NCI-H1436 treated with DMSO at 0.1 percent for 48 hours (cell line): ENCODE measurements around the gene ZNF326.
"Not testable (repeated sequence)": the region's sequence is repeated elsewhere in the genome, so short reads cannot be mapped to it uniquely, and the experiment has no call there.

ENCODE experiments used
- DNase-seq: peaks from one replicate; lab custom pipeline; 2025; lab: John Stamatoyannopoulos, UW

The ZNF326 gene

DNA sequence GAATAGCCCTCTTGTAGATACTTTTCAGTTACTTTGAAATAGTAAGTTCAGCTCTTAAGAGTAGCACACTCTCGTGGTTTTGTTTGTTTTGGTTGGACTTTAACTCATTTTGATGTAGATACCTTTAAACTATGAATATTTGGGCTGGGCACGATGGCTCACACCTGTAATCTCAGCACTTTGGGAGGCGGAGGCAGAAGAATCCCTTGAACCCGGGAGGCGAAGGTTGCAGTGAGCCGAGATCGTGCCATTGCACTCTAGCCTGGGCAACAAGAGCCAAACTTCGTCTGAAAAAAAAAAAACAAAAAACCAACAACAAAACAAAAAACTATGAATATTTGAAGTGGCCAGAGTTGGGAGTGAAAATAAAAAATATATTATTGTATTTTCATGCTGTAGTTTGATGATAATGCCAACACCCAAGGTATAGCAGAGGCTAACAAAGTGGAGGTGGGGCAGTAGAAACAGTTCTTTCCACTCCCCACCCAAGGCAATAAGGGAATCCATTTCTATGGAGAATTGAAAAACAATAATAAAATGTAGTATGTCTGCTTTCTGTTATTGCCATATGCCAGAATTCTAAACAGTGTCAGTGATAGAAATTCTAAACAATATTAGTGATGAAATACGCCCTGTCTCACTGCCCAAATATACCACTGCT lies 1.7 kb downstream of the ZNF326 start:
- DNase-seq: no peak

GRCh38 chr1:89997152-89997551 lies 2.2 kb downstream of the ZNF326 start:
- not testable (repeated sequence) for DNase-seq

DNA sequence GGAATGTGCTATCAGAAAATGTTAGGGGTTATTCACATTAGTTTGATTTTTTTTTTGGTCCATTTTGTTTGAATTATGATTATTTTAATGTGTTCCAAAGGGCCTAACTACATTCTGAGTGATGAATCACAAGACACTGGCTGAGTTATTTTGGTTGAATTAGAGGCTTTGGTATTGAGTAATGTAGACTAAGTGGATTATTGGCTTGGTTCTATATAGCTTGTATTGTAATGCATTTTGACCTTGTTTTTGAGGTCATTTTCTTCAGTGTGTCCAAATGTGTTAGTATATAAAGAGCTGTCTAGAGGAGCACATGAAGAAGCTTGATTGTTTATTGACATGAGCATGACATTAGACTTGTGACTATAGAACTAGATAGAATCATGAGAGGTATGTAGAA lies 3.4 kb downstream of the ZNF326 start:
- DNase-seq: no peak

DNA sequence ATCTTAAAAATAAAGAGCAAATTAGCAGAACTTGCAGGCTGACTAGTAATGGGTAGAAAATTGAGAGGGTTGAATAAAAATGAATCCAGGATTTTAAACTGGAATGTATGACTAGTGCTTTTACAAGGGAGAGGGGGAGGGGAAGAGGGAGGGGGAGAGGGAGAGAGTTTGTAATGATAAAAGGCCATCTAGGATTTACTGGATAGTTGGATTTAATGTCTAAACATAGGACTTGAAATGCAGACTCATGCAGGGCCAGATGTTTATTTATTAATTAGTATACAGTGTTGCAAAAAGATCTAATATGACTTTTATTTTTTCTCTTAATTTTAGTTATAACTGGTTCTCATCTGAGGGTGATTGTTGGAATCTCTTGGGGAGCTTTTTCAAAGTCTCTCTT lies 4.3 kb downstream of the ZNF326 start:
- no peak for DNase-seq

- DNase-seq: no peak
Observed at GRCh38 chr1:89999628-90000027, 4.7 kb downstream of the ZNF326 start.

DNA sequence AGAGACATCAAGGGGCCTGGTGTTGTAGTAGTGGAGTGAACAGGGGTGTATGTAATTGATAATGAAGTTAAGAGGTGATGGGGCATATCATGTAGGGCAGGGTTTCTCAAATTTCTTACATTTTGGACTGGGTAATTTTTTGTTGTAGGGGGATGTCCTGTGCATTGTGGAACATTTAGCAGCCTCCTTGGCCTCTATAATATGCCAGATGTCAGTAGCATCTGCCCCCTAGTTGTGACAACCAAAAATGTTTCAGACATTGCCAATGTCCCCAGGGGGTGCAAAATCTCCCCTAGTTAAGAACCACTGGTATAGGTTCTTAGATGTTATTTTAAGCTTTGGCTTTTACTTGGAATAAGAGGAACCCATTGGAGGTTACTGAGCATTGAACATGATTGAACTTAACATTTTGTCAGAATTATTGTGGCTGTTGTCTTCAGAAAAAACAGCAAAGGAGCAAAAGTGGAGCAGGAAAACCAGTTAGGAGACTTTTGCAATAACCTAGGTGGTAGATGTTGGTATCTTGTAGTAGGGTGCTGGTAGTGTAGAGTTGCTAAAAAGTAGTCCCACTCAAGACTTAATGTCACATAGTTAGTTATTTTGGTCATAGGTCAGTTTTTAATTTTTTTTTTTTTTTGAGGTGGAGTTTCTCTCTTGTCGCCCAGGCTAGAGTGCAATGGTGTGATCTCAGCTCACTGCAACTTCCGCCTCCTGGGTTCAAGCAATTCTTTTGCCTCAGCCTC lies 6.2 kb downstream of the ZNF326 start:
- no peak for DNase-seq

DNA sequence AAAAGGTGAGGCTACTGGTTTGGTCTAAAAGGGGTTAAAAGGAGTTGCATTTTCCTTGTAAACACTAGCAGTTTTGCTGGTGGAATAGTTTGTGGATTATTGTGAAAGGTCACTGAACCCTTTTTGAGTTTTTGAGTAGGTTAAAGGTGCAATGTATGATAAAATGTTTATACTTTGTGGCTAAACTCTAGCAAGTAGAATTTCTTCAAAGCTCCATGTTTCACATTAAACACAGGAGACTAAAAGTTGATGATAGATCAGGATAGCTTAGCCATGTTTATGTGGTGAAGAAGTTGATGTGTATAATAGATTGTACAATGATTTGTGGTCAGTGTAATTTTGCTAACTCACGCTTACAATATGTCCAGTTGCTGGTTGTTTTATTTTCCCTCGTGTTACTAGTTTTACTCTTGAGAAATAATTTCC lies 13.1 kb downstream of the ZNF326 start:
- no peak for DNase-seq

- DNase-seq: no peak
Observed at GRCh38 chr1:90012300-90012699, 17.4 kb downstream of the ZNF326 start.

DNA sequence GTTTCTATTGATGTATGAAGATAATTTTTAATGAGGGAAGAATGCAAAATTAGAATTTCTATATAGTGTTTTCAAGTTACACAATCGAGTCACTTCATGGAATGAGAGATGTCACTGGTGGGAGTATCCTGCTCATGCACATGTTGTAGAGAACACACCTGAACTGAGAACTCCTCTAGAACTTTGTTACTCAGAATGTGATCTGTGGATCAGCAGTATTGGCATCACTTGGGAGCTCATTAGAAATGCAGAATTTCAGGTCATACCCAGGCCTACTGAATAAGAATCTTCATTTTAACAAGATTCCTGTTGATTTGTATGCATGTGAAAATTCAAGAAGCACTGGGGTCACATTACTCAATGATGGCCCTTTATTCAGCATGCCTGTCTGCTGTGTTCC lies 28.8 kb downstream of the ZNF326 start:
- no peak for DNase-seq

DNA sequence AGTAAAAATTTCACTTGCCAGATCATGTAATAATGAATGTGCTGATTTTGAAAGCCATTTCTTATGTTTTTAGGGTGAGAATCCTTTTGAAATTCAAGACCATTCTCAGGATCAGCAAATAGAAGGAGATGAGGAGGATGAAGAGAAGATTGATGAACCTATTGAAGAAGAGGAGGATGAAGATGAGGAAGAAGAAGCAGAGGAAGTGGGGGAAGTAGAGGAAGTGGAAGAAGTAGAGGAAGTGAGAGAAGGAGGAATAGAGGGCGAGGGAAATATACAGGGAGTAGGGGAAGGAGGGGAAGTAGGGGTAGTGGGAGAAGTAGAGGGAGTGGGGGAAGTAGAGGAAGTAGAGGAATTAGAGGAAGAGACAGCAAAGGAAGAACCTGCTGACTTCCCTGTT lies 32.4 kb downstream of the ZNF326 start:
- DNase-seq: no peak

DNA sequence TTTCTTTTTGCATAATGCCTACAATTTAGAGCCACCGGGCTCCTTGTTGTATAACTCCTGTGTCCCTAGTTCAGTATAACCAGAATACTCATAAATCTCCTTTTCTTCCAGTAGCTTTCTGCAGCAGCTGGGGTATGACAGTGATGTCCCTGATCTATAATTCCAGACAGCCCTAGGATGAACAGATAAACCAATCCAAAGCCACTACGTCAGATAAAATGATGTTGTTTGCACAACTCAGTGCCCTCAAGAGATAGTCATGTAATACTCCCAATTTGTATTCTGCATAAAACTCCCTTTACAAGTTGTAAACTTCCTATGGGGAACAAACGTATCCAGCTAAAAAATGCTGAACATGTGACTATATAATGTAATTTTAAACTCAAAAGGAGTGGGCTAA lies 44.7 kb downstream of the ZNF326 start:
- no peak for DNase-seq

- no peak for DNase-seq
Observed at GRCh38 chr1:90043586-90043985, 48.7 kb downstream of the ZNF326 start.

- no peak for DNase-seq
Observed at GRCh38 chr1:90044346-90044745, 49.4 kb downstream of the ZNF326 start.

- no peak for DNase-seq
Observed at GRCh38 chr1:90045853-90046563, 51.1 kb downstream of the ZNF326 start.

DNA sequence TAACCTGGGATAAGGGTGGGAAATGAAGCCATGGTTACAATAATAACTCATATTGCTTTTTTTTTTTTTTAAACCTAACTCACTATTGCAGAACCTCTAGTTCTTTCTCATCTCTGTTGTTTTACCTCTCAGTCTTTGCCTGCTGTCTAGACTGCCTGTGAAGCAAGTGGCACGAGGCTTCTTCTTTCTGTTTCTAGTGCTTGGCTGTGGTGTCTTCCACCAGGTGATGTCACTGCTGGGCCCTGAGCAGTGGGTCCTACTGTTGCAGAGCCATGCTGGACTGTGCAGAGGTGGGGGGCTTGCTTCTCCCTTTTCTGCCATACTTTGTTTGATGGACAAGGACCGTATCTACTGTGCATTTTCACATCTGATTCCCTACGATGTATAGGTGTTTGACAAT lies 51.7 kb downstream of the ZNF326 start:
- DNase-seq: no peak

- no peak for DNase-seq
Observed at GRCh38 chr1:90048043-90048442, 53.1 kb downstream of the ZNF326 start.

GRCh38 chr1:90062700-90063643 lies 68.1 kb downstream of the ZNF326 start:
- not testable (repeated sequence) for DNase-seq

GRCh38 chr1:90064109-90064508 lies 69.2 kb downstream of the ZNF326 start:
- not testable (repeated sequence) for DNase-seq

- DNase-seq: no peak
Observed at GRCh38 chr1:90067194-90067931, 72.5 kb downstream of the ZNF326 start.

DNA sequence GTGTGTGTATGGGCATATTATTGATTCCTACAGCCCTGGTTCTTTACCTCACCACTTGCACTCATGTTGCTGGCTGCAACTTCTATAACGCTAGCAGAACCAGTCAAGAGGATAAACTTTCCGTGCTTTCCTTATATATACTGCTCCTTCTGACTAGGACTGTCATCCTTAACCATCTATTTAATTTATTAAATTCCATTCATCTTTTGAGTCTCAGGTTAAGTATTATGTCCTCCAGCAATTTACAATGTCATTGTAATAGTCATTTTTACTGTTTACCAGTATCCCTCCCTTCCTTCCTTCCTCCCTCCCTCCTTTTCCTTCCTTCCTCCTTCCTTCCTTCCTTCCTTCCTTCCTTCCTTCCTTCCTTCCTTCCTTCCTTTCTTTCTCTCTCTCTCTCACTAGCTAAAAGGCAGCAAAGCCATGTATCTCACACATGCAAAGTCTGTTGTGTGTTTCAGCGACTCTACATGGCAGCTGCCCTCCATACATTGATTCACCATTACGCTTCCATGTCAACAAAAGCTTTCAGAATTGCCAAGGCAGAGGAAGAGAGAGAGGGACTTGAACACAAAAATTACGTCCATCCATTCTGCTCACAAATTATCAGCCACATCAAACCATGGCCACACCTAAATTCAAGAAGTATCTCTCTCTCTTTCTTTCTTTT lies 73.8 kb downstream of the ZNF326 start:
- no peak for DNase-seq

DNA sequence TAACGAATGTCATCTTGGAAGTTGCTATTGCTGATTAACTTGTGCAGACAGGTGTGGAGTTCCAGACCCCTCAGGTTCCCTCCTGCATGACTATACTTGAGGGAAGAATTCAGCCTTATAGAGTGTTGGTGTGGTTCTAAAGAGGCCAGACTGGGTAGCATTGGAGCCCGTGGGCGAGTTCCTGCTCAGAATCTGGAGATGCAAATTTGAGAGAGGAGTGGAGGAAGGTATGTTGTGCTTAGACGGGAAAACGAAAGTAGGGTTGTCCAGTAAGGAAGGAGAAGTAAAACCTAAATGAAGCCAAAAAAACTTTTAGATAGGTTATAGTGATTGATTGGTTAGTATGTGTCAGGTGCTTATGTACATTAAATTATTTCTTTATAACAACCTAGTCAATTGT lies 79.2 kb downstream of the ZNF326 start:
- no peak for DNase-seq
